Activated naive CD4-positive, alpha-beta T cell (primary cell): Measurements from ENCODE around the gene GALNT16.
"Not testable (repeated sequence)": the region's sequence is repeated elsewhere in the genome, so short reads cannot be mapped to it uniquely, and the experiment has no call there.

Experiments
- DNase-seq, 4 experiments: peaks; one replicate each; lab custom pipeline; 2025; lab: John Stamatoyannopoulos, UW

The GALNT16 gene

DNA sequence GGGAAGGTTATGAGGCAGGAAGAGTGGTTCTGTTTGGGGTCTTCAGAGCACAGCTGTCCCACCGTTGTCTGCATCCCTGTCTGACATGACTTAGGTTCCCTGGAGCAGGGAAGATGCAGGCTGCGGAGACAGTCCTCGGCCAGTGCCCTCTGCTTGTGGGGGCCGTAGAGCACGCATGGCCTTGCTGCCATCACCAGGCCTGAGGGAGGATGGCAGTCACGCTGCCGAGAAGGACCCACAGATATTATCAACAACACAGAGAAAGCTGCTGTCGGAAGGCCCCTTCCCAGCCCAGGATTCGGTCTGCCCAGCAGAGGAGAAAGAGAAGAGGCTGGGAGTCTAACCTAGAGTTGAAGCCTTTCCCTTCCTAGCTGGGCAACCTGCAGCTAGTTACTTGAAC lies 103.1 kb downstream of the GALNT16 start:
- no peak for DNase-seq

- DNase-seq: no peak
Measured at GRCh38 chr14:69363964-69364363, 104.0 kb downstream of the GALNT16 start.

DNA sequence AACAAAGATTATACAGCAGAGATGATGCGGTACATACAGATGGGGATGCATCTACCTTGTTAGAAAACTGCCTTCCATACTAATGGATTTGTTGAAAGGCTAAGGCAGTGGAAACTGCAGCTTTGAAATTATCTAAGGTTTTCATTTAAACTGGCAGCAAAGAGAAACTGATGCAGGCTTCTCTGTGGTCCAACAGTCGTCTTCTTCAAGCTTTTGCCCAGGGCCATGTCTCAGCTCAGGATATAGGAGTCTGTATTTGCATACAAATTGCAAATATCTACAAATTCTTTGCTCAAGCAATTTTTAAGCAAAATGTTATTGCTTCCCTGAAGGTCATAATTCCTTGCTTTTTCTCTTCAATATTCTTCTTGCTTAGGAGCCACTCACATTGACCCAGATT lies 104.4 kb downstream of the GALNT16 start:
- DNase-seq: no peak

DNA sequence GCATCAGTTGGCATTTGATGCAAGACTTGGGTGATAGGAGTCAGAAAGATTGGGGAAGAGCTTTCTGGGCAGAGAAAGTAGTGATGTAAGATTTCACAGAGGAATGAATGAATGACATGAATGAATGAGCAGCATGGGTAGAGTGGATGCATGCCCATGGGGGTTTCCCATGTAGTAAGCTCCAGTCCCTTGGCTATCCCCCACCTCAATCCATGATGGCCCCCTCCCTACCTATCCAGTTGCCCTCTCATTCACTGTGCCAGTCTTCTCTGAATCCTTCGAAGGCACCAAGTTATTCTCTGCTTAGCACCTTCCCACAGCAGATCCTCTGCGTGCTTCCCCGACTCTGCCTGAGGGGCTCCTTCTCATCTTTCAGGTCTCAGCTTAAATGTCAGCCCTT lies 106.1 kb downstream of the GALNT16 start:
- DNase-seq: no peak

- DNase-seq: no peak
Measured at GRCh38 chr14:69366761-69367160, 106.8 kb downstream of the GALNT16 start.

GRCh38 chr14:69368381-69368780 lies 108.4 kb downstream of the GALNT16 start:
- DNase-seq: no peak

GRCh38 chr14:69370061-69370460 lies 110.1 kb downstream of the GALNT16 start:
- DNase-seq: no peak

DNA sequence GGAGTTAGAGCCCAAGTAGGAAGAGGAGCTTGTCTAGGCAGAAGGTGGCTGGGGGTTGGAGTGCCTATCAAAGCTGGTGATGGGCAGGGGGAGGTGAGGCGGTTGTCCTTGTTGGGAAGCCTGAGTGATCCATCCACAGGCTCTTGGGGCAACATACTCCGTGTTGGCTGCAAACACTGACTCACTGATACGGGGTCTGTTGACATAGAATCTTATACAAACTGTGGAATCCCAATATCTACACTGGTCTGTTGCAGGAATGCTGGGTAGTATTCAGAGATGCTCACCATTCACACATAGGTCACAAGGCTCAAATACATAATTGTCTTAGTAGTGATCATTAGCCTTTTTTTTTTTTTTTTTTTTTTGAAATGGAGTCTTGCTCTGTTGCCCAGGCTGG lies 112.2 kb downstream of the GALNT16 start:
- no peak for DNase-seq

GRCh38 chr14:69373104-69373503 lies 113.1 kb downstream of the GALNT16 start:
- DNase-seq: no peak

GRCh38 chr14:69374235-69374634 lies 114.3 kb downstream of the GALNT16 start:
- DNase-seq: no peak

- no peak for DNase-seq
Measured at GRCh38 chr14:69375182-69375581, 115.2 kb downstream of the GALNT16 start.

GRCh38 chr14:69375722-69376121 lies 115.8 kb downstream of the GALNT16 start:
- no peak for DNase-seq

DNA sequence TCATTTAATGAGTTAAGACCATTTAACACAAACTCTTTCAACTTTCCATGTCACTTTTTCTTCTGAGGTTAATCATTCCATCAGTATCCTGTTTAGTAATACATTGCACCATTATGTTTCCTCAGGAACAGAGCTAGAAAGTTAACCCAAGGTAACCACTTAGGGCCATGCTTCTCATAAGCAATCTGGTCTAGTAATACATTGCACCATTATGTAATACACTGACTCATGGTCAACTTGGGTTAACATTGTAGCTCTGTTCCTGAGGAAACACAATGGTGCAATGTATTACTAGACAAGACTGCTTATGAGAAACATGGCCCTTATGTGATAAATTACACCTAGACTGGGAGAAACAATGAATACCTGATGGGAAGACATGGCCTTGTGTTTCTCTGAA lies 116.5 kb downstream of the GALNT16 start:
- DNase-seq: no peak

GRCh38 chr14:69378274-69378673 lies 118.3 kb downstream of the GALNT16 start:
- DNase-seq: no peak

- DNase-seq: no peak
Measured at GRCh38 chr14:69387311-69387710, 127.4 kb downstream of the GALNT16 start.

DNA sequence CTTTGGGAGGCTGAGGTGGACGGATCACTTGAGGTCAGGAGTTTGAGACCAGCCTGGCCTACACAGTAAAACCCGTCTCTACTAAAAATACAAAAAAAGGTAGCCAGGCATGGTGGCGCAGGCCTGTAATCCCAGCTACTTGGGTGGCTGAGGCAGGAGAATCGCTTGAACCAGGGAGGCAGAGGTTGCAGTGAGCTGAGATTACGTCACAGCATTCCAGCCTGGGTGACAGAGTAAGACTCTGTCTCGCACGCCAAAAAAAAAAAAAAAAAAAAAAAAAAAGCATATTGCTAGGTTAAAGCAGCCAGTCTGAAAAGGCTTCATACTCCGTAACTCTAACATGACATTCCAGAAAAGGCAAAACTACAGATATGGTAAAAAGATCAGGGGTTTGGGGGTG lies 131.4 kb downstream of the GALNT16 start:
- not testable (repeated sequence) for DNase-seq

DNA sequence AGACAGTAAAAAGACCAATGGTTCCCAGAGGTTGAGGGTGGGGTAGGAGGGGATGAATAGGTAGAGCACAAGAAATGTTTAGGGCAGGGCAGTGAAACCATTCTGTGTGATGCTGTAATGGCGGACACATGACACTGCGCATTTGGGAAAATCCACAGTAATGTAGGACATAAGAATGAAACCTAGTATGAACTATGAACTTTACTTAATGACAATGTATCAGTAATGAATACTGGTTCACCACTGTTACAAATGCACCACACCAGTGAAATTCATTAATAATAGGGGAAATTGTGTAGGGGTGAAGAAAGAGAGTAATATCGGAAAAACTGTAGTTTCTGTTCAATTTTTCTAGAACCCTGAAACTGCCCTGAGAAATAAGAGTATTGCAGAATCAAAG lies 132.5 kb downstream of the GALNT16 start:
- no peak for DNase-seq

- DNase-seq: no peak
Measured at GRCh38 chr14:69395929-69396328, 136.0 kb downstream of the GALNT16 start.

- DNase-seq: peak; percentile 74 to 89 (median 82)
Measured at GRCh38 chr14:69398053-69398817, 138.3 kb downstream of the GALNT16 start, which contains the start of the genes ERH and SLC39A9. Gene ERH, minus strand, starts transcription at chr14:69398299. Its CDS starts 66 bp downstream, at chr14:69398233. Gene SLC39A9, plus strand, starts transcription at chr14:69398692. Its CDS starts 678 bp downstream, at chr14:69399370.

- DNase-seq: no peak
Measured at GRCh38 chr14:69398818-69399210, 138.9 kb downstream of the GALNT16 start.

DNA sequence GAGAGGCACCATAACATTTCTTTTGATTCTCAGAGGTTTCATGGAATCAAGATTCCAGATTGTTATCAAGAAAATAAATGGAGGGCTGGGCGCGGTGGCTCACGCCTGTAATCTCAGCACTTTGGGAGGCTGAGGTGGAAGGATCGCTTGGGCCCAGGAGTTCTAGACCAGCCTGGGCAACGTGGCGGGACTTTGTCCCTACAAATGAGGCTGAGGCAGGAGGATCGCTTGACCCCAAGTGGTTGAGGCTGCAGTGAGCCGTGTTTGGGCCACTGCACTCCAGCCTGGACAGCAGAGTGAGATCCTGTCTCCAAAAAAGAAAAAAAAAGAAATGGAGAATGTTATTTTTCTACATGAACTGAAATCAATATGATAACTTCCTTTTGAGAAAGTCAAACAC lies 139.8 kb downstream of the GALNT16 start:
- no peak for DNase-seq

DNA sequence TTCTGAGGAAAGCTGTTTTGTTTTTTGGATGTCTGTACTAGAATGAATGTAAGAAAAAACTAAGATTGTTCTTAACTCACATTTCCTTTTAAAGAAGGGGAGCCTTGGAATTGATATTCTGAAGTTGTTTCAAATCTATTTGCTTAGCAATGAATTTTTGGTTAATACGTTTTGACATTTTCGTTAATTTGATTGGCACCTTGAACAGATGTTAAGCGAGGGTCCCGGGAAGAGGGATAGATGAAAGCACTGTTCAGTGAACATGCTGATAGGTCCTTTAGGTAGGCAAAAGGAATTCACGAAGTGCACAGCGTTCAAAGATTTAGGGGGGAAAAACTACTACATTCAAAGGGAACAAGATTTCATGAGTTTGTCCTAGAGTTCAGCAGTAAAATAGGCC lies 140.2 kb downstream of the GALNT16 start:
- DNase-seq: no peak

- no peak for DNase-seq
Measured at GRCh38 chr14:69401841-69402240, 141.9 kb downstream of the GALNT16 start.

DNA sequence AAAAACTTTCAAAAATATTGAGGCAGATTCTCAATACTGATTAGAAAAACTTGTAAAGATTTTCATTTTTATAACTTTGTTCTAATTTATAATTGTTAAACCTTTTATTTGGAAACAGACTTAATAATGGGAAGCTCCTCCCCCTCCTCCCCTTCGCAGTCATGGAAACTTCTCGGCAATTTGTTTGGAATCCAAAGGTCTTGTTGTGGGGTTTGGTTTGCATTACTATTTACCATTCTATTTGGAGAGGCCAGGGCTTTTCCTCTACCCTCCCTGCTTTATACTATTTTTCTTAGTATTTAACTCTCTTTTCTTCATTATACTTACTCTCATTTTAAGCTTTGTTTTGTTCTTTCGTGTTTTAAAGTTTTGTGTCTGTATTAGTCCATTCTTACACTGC lies 144.5 kb downstream of the GALNT16 start:
- no peak for DNase-seq
